H1 (cell line): ENCODE measurements around the gene SSUH2. TPM values are rescaled to one million over a fixed set of nuclear protein-coding genes. Genes with fewer than 3 reads are reported as not detected.

ENCODE experiments used
- CTCF ChIA-PET: fragments of 300-600 bp; sonication (Branson Sonifier 250); formaldehyde crosslinking; loops from one replicate; lab custom pipeline; 2021; ENCODE audit not compliant: partially characterized antibody; lab: Charles Lee
- POLR2A ChIA-PET: fragments of 300-600 bp; sonication (Branson Sonifier 250); formaldehyde crosslinking; loops from one replicate; lab custom pipeline; 2021; ENCODE audit warnings: inconsistent platforms; ENCODE audit not compliant: partially characterized antibody; lab: Charles Lee
- DNase-seq, 2 experiments: peaks; one replicate each; pipeline versions ENCODE4 v3.0.0 to v3.0.0-alpha.2; 2010 to 2022; ENCODE audit warnings: low spot score in 2 of 2, low read depth in 1 of 2, mixed read lengths in 1 of 2
- FAIRE-seq: peaks from 2 replicates; lab custom pipeline; 2011; peaks lifted over from hg19 to GRCh38; lab: Jason Lieb, UNC
- H2AFZ ChIP-seq: 2 replicates; pipeline ENCODE4 v1.8.1; 2012; ENCODE audit warnings: low read length, inconsistent platforms
- H2AK5ac ChIP-seq: 2 replicates; pipeline ENCODE4 v1.6.1; 2013; ENCODE audit warnings: low read depth, low read length
- H2BK120ac ChIP-seq: replicated peaks from 2 replicates; pipeline ENCODE3; 2013; ENCODE audit warnings: low read depth, low read length, inconsistent platforms
- H2BK12ac ChIP-seq: 2 replicates; pipeline ENCODE4 v1.6.1; 2013; ENCODE audit warnings: low read depth, low read length
- H2BK15ac ChIP-seq: 2 replicates; pipeline ENCODE4 v1.6.1; 2013; ENCODE audit warnings: low read length
- H2BK20ac ChIP-seq: 2 replicates; pipeline ENCODE4 v1.6.1; 2013; ENCODE audit warnings: low read length
- H2BK5ac ChIP-seq: 2 replicates; pipeline ENCODE4 v1.6.1; 2013; ENCODE audit warnings: low read depth, low read length
- H3K14ac ChIP-seq: 2 replicates; pipeline ENCODE4 v1.6.1; 2013; ENCODE audit warnings: inconsistent platforms; ENCODE audit not compliant: insufficient read length
- H3K18ac ChIP-seq: 2 replicates; pipeline ENCODE4 v1.6.1; 2013; ENCODE audit warnings: low read length; ENCODE audit errors: extremely low read depth
- H3K23ac ChIP-seq: 2 replicates; pipeline ENCODE4 v1.6.1; 2013; ENCODE audit warnings: inconsistent platforms; ENCODE audit not compliant: insufficient read length
- H3K23me2 ChIP-seq: 2 replicates; pipeline ENCODE4 v1.6.1; 2013; ENCODE audit warnings: low read depth, low read length
- H3K27ac ChIP-seq: 2 replicates; pipeline ENCODE4 v1.6.1; 2011; ENCODE audit warnings: low read depth, low read length, inconsistent platforms
- H3K27me3 ChIP-seq, 4 experiments: replicated peaks in 1 of 4; 1 replicate in 1 of 4; 2 replicates in 3 of 4; pipeline versions ENCODE4 v1.6.1 to v1.8.1; 2011 to 2013; ENCODE audit warnings: low read length in 3 of 4, mild to moderate bottlenecking in 3 of 4, inconsistent platforms in 2 of 4, mixed read lengths in 2 of 4, moderate library complexity in 1 of 4; ENCODE audit not compliant: control insufficient read depth in 3 of 4, insufficient read depth in 3 of 4; ENCODE audit errors: extremely low read depth in 1 of 4
- H3K36me3 ChIP-seq, 4 experiments: 2 replicates each; pipeline versions ENCODE4 v1.6.1 to v1.8.1; 2011 to 2013; ENCODE audit warnings: mild to moderate bottlenecking in 4 of 4, low read length in 3 of 4, moderate library complexity in 2 of 4, control low read depth in 1 of 4, inconsistent platforms in 1 of 4; ENCODE audit not compliant: insufficient read depth in 4 of 4, control insufficient read depth in 2 of 4
- H3K4ac ChIP-seq: replicated peaks from 2 replicates; pipeline ENCODE3; 2013; ENCODE audit warnings: low read length, low read depth, mixed read lengths, inconsistent platforms; ENCODE audit not compliant: insufficient read length
- H3K4me1 ChIP-seq, 4 experiments: replicated peaks in 1 of 4; 1 replicate in 1 of 4; 2 replicates in 3 of 4; pipeline versions ENCODE4 v1.6.1 to v1.8.1; 2011 to 2013; ENCODE audit warnings: low read length in 3 of 4, inconsistent platforms in 2 of 4, mixed read lengths in 1 of 4; ENCODE audit not compliant: insufficient read depth in 4 of 4, control insufficient read depth in 3 of 4
- H3K4me2 ChIP-seq, 2 experiments: 2 replicates each; pipeline versions ENCODE4 v1.6.1 to v1.8.1; 2011 to 2013; ENCODE audit warnings: low read depth in 2 of 2, low read length in 2 of 2, control low read depth in 1 of 2, inconsistent platforms in 1 of 2, mild to moderate bottlenecking in 1 of 2; ENCODE audit not compliant: insufficient read depth in 1 of 2
- H3K4me3 ChIP-seq, 4 experiments: fragments of 200-600, 300-600 bp in 1 of 4; sonication (generic), shearing (Covaris generic), sonication (Bioruptor Twin) in 1 of 4; 2 replicates each; pipeline versions ENCODE4 v1.5.1 to v1.8.1; 2011 to 2016; ENCODE audit warnings: low read length in 4 of 4, low read depth in 3 of 4, control low read depth in 2 of 4, inconsistent platforms in 2 of 4, mild to moderate bottlenecking in 2 of 4, mixed read lengths in 1 of 4, moderate library complexity in 1 of 4; ENCODE audit not compliant: insufficient read depth in 2 of 4; ENCODE audit errors: extremely low read depth in 1 of 4
- H3K56ac ChIP-seq: replicated peaks from 2 replicates; pipeline ENCODE3; 2013; ENCODE audit warnings: low read depth, mild to moderate bottlenecking, mixed read lengths, low read length, inconsistent platforms; ENCODE audit not compliant: insufficient read length
- H3K79me1 ChIP-seq: 2 replicates; pipeline ENCODE4 v1.6.1; 2013; ENCODE audit warnings: low read depth, low read length, control low read depth
- H3K79me2 ChIP-seq, 2 experiments: 2 replicates each; pipeline versions ENCODE4 v1.6.1 to v1.8.1; 2012 to 2013; ENCODE audit warnings: low read length in 2 of 2, mild to moderate bottlenecking in 2 of 2, inconsistent platforms in 1 of 2; ENCODE audit not compliant: insufficient read depth in 2 of 2, control insufficient read depth in 1 of 2
- H3K9ac ChIP-seq, 4 experiments: replicated peaks in 1 of 4; 1 replicate in 1 of 4; 2 replicates in 3 of 4; pipeline versions ENCODE4 v1.6.1 to v1.8.1; 2011 to 2013; ENCODE audit warnings: low read depth in 3 of 4, low read length in 3 of 4, control low read depth in 2 of 4, mild to moderate bottlenecking in 2 of 4, moderate library complexity in 2 of 4, inconsistent platforms in 1 of 4; ENCODE audit errors: extremely low read depth in 1 of 4
- H3K9me3 ChIP-seq, 2 experiments: 2 replicates each; pipeline versions ENCODE4 v1.6.1 to v1.8.1; 2012 to 2013; ENCODE audit warnings: mild to moderate bottlenecking in 2 of 2, moderate library complexity in 2 of 2, control low read depth in 1 of 2, inconsistent platforms in 1 of 2, low read depth in 1 of 2, low read length in 1 of 2, mixed read lengths in 1 of 2; ENCODE audit not compliant: insufficient read depth in 2 of 2
- H4K20me1 ChIP-seq, 2 experiments: replicated peaks in 1 of 2; 2 replicates each; pipeline versions ENCODE3 to v1.8.1; 2011 to 2013; ENCODE audit warnings: inconsistent platforms in 2 of 2, low read length in 2 of 2, mild to moderate bottlenecking in 1 of 2; ENCODE audit not compliant: insufficient read depth in 2 of 2, control insufficient read depth in 1 of 2
- H4K5ac ChIP-seq: 2 replicates; pipeline ENCODE4 v1.6.1; 2013; ENCODE audit warnings: low read length, low read depth, mixed read lengths, inconsistent platforms; ENCODE audit not compliant: insufficient read length
- H4K8ac ChIP-seq: 2 replicates; pipeline ENCODE4 v1.8.0; 2013; ENCODE audit warnings: mild to moderate bottlenecking, moderate library complexity, low read length, inconsistent platforms; ENCODE audit not compliant: insufficient read depth; ENCODE audit errors: extremely low read depth
- H4K91ac ChIP-seq: replicated peaks from 2 replicates; pipeline ENCODE3; 2013; ENCODE audit warnings: low read length, mixed read lengths, inconsistent platforms; ENCODE audit not compliant: insufficient read length
- BACH1 ChIP-seq: IDR thresholded peaks from 2 replicates; pipeline ENCODE4 v1.6.1; 2012; ENCODE audit warnings: low read length, improper control_type of control experiment
- BCL11A ChIP-seq, 2 experiments: IDR thresholded peaks; one replicate each; pipeline ENCODE4 v1.6.1; 2011; ENCODE audit warnings: low read depth in 2 of 2, low read length in 2 of 2, mild to moderate bottlenecking in 2 of 2
- CBX8 ChIP-seq: fragments of 300-800, 300-1000 bp; sonication (generic); IDR thresholded peaks from 2 replicates; pipeline ENCODE4 v1.7.1; 2016; ENCODE audit warnings: low read depth, low read length, borderline replicate concordance
- CEBPB ChIP-seq: IDR thresholded peaks from 2 replicates; pipeline ENCODE4 v1.6.1; 2012; ENCODE audit warnings: low read depth, low read length
- NANOG ChIP-seq: IDR thresholded peaks from 2 replicates; pipeline ENCODE4 v1.6.1; 2011; ENCODE audit warnings: low read length, low read depth, mild to moderate bottlenecking, inconsistent platforms; ENCODE audit not compliant: insufficient read depth, poor library complexity, severe bottlenecking
- PHF8 ChIP-seq: fragments of 200-600 bp; sonication (generic); conservative IDR thresholded peaks from 2 replicates; pipeline ENCODE4 v1.7.1; 2012; ENCODE audit warnings: low read depth, mild to moderate bottlenecking, inconsistent platforms, low read length, moderate library complexity
- POLR2AphosphoS5 ChIP-seq: IDR thresholded peaks from 2 replicates; pipeline ENCODE4 v1.6.1; 2011; ENCODE audit warnings: low read depth, low read length
- SP2 ChIP-seq: IDR thresholded peaks from 2 replicates; pipeline ENCODE4 v1.6.1; 2012; ENCODE audit warnings: mild to moderate bottlenecking, low read length, inconsistent platforms
- SRF ChIP-seq: IDR thresholded peaks from 2 replicates; pipeline ENCODE4 v1.6.1; 2011; ENCODE audit warnings: mild to moderate bottlenecking, low read depth, low read length, moderate library complexity
- TBP ChIP-seq: IDR thresholded peaks from 2 replicates; pipeline ENCODE4 v1.6.1; 2011; ENCODE audit warnings: low read depth, low read length, improper control_type of control experiment
- TEAD4 ChIP-seq: IDR thresholded peaks from 2 replicates; pipeline ENCODE4 v1.6.1; 2012; ENCODE audit warnings: low read depth, low read length, inconsistent platforms, mixed read lengths
- WGBS, 2 experiments: shearing (Covaris generic) in 1 of 2; methylation state at CpG; one replicate each; pipeline versions ENCODE4 v1.1.6 to v1.1.7; 2013 to 2015; ENCODE audit warnings: low lambda C conversion rate in 2 of 2, mixed read lengths in 2 of 2, inconsistent platforms in 1 of 2, low coverage in 1 of 2, missing lambda C conversion rate in 1 of 2; ENCODE audit not compliant: insufficient replicate concordance in 2 of 2, insufficient coverage in 1 of 2, insufficient read length in 1 of 2; ENCODE audit errors: extremely low coverage in 1 of 2, missing lambda C conversion rate in 1 of 2; 5-methylcytosine and 5-hydroxymethylcytosine counted together
- polyA plus RNA-seq, 7 experiments: library from polyadenylated mRNA; depleted of rRNA in 3 of 7; stranded (reverse) in 5 of 7; unstranded in 2 of 7; fragments of >200 nt in 5 of 7; fragments of 200-250 nt in 2 of 7; gene quantifications; 1 replicate in 5 of 7; 2 replicates in 1 of 7; 4 replicates in 1 of 7; pipeline versions ENCODE4 v1.2.1 to v1.2.3, GENCODE V29; 2011 to 2013; ENCODE audit warnings: missing spikeins in 2 of 7, mixed read lengths in 2 of 7
- total RNA-seq: library from RNA; stranded (reverse); fragmentation: NEBNext Ultra II Directional; extraction: Animal tissue kit (Norgen Biotek cat#: 25700); gene quantifications from 2 replicates; pipeline ENCODE4 v1.2.1, GENCODE V29; 2021
- TF ChIP-seq, protein P1 (sequence below): IDR thresholded peaks from 2 replicates; pipeline ENCODE4 v1.6.1; 2011; ENCODE audit warnings: low read depth, mild to moderate bottlenecking, low read length; ENCODE audit not compliant: insufficient read depth

Gene SSUH2
- total and polyA plus RNA-seq, 2 of the 8 experiments (the other 6 are each of a cell fraction or from before 2014, with no cell fraction given): 0.62 to 0.69 TPM

- POLR2A ChIA-PET: interaction anchor here (1.3 kb wide), 1 partner anchor 10 kb away, joined by 3 read pairs; no protein-coding TSS in a partner anchor
- H3K23me2 ChIP-seq: no peaks in the 10 kb centered on the region
- TF ChIP-seq BACH1 (no peak), PHF8 (no peak), BCL11A (IDR thresholded peaks at IDR 0.05; ENCODE audit: low read depth in 2 of 2, low read length in 2 of 2) (no peak), CEBPB (peak; percentile 93), SP2 (no peak), NANOG (no peak), CBX8 (no peak), TEAD4 (peak; percentile 94), POLR2AphosphoS5 (no peak), SRF (no peak), TBP (no peak)
- TF ChIP-seq, protein P1, sequence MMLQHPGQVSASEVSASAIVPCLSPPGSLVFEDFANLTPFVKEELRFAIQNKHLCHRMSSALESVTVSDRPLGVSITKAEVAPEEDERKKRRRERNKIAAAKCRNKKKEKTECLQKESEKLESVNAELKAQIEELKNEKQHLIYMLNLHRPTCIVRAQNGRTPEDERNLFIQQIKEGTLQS: no peak
These were observed 18.8 kb upstream of the SSUH2 start for GRCh38 chr3:8663177-8664061.

More at GRCh38 chr3:8663177-8664061, 18.8 kb upstream of the SSUH2 start:
- peaks cover 0 to 6% (median 1%) of the 10 kb centered on the region in 4 experiments; a peak in 2 of 7 replicates for H3K4me1 ChIP-seq
- no peak overlapping the region for H4K91ac ChIP-seq
- no peak overlapping the region for H3K4ac ChIP-seq
- H3K27me3 ChIP-seq: peaks cover 0 to 3% (median 0%) of the 10 kb centered on the region in 4 experiments; a peak in 2 of 7 replicates
- no peak overlapping the region for H4K5ac ChIP-seq
- H3K9ac ChIP-seq: no peak overlapping the region
- H2BK120ac ChIP-seq: no peak overlapping the region
- H2BK12ac ChIP-seq: peak overlapping the region; percentile 43; the same call in 1 of the 2 replicates
- H3K18ac ChIP-seq: no peak overlapping the region
- H3K56ac ChIP-seq: no peak overlapping the region
- CTCF ChIA-PET: interaction anchor here (0.5 to 3.8 kb wide), 50 partner anchors 8 to 1681 kb away, joined by 3 to 30 read pairs (median 4); partner anchors contain the start of gene OXTR
- H2AK5ac ChIP-seq: no peak overlapping the region
- H3K4me2 ChIP-seq: no peak overlapping the region
- H3K27ac ChIP-seq: no peak overlapping the region
- DNase-seq (peak; percentile 74 to 94), FAIRE-seq (no peak)
- no peaks in the 10 kb centered on the region for H4K20me1 ChIP-seq
- H2AFZ ChIP-seq: no peak overlapping the region
- no peak overlapping the region for H4K8ac ChIP-seq
- no peak overlapping the region for H3K4me3 ChIP-seq
- no peaks in the 10 kb centered on the region for H3K9me3 ChIP-seq
- no peak overlapping the region for H2BK5ac ChIP-seq
- 53% methylated on average over 12 of the region's 12 CpGs; no CpG with 5 or more reads in 1 of the 2 experiments for WGBS, 2 experiments
- H2BK15ac ChIP-seq: no peak overlapping the region
- no peaks in the 10 kb centered on the region for H3K79me2 ChIP-seq
- H3K36me3 ChIP-seq: no peaks in the 10 kb centered on the region
- no peaks in the 10 kb centered on the region for H3K79me1 ChIP-seq
- no peak overlapping the region for H3K14ac ChIP-seq
- H3K23ac ChIP-seq: no peak overlapping the region
- H2BK20ac ChIP-seq: no peak overlapping the region
